DND-41 (cell line): Measurements from ENCODE around the gene CD151.

ENCODE experiments used
- ATAC-seq: fragments of 200-7000 bp; cut with Tn5 transposase; 3 replicates; pipeline ENCODE4 v1.9.1; 2021; ENCODE audit warnings: low read depth; ENCODE audit not compliant: insufficient read depth
- DNase-seq: peaks from one replicate; pipeline ENCODE4 v3.0.0-alpha.2; 2020
- H2AFZ ChIP-seq: 2 replicates; pipeline ENCODE4 v1.6.0; 2012; ENCODE audit warnings: low read depth, low read length
- H3K27ac ChIP-seq: 2 replicates; pipeline ENCODE4 v1.5.1; 2012; ENCODE audit warnings: low read length, inconsistent platforms
- H3K27me3 ChIP-seq: fragments of 200-600 bp; sonication (generic); 2 replicates; pipeline ENCODE4 v1.6.0; 2012; ENCODE audit warnings: low read length, mild to moderate bottlenecking, inconsistent platforms; ENCODE audit not compliant: insufficient read depth, poor library complexity
- H3K36me3 ChIP-seq: 2 replicates; pipeline ENCODE4 v1.5.1; 2012; ENCODE audit warnings: low read length, inconsistent platforms; ENCODE audit not compliant: insufficient read depth
- H3K4me1 ChIP-seq: 2 replicates; pipeline ENCODE4 v1.5.1; 2012; ENCODE audit warnings: mild to moderate bottlenecking, low read length; ENCODE audit not compliant: insufficient read depth
- H3K4me2 ChIP-seq: 2 replicates; pipeline ENCODE4 v1.6.0; 2012; ENCODE audit warnings: mild to moderate bottlenecking, moderate library complexity, low read length, inconsistent platforms; ENCODE audit not compliant: insufficient read depth
- H3K4me3 ChIP-seq, 2 experiments: fragments of 200-600 bp in 1 of 2; shearing (Covaris generic) in 1 of 2; 2 replicates each; pipeline ENCODE4 v1.5.1; 2012 to 2016; ENCODE audit warnings: inconsistent platforms in 2 of 2, low read length in 2 of 2, mild to moderate bottlenecking in 2 of 2, low read depth in 1 of 2, moderate library complexity in 1 of 2
- H3K79me2 ChIP-seq: 2 replicates; pipeline ENCODE4 v1.6.0; 2012; ENCODE audit warnings: low read length, inconsistent platforms; ENCODE audit not compliant: insufficient read depth
- H3K9ac ChIP-seq: 2 replicates; pipeline ENCODE4 v1.6.0; 2012; ENCODE audit warnings: low read depth, mild to moderate bottlenecking, inconsistent platforms, low read length, moderate library complexity
- H3K9me3 ChIP-seq: 2 replicates; pipeline ENCODE4 v1.5.1; 2012; ENCODE audit warnings: low read length, moderate library complexity, mild to moderate bottlenecking, inconsistent platforms; ENCODE audit not compliant: insufficient read depth, severe bottlenecking
- H4K20me1 ChIP-seq: 2 replicates; pipeline ENCODE4 v1.6.0; 2012; ENCODE audit warnings: low read length; ENCODE audit not compliant: insufficient read depth
- EZH2 ChIP-seq: IDR thresholded peaks from 3 replicates; pipeline ENCODE4 v1.6.1; 2012; ENCODE audit warnings: borderline replicate concordance, low read depth, mild to moderate bottlenecking, moderate library complexity, low read length, inconsistent platforms; ENCODE audit not compliant: severe bottlenecking
- TF ChIP-seq, protein P1 (sequence below): IDR thresholded peaks from 2 replicates; pipeline ENCODE4 v1.5.1; 2012; ENCODE audit warnings: borderline replicate concordance, low read length, moderate library complexity, mild to moderate bottlenecking; ENCODE audit not compliant: poor library complexity, severe bottlenecking; ENCODE audit errors: extremely low read depth

The CD151 gene

DNA sequence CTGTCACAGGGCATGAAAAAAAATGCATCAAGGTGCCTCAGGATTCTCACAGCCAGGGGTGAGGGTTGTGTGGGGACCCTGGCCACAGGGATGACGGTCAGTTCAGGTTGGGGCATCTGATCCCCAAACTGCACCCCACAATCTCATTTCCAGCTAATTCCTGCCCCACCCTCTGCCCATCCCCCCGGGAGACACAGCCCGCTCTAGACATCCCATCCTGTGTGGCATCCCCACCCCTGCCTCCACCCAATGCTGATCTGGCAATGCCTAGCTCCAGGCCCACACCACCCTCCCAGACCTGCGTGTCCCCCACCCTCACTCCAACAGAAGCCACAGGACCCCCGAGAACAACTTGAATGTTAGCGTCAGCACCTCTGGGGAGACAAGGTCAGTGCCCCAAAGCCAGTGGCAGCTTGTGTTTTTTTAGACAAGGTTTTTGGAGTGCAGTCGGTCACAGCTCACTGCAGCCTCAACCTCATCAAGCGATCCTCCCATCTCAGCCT, 35.2 kb downstream of the CD151 start:
- no peaks in the 10 kb centered on the region for H3K9me3 ChIP-seq
- peaks cover 14% of the 10 kb centered on the region for H4K20me1 ChIP-seq
- no peak overlapping the region for H3K9ac ChIP-seq
- H2AFZ ChIP-seq = no peak overlapping the region
- H3K36me3 ChIP-seq = peaks cover 34% of the 10 kb centered on the region
- no peak for ATAC-seq
- no peak for DNase-seq
- TF ChIP-seq EZH2 = no peak
- TF ChIP-seq, protein P1, sequence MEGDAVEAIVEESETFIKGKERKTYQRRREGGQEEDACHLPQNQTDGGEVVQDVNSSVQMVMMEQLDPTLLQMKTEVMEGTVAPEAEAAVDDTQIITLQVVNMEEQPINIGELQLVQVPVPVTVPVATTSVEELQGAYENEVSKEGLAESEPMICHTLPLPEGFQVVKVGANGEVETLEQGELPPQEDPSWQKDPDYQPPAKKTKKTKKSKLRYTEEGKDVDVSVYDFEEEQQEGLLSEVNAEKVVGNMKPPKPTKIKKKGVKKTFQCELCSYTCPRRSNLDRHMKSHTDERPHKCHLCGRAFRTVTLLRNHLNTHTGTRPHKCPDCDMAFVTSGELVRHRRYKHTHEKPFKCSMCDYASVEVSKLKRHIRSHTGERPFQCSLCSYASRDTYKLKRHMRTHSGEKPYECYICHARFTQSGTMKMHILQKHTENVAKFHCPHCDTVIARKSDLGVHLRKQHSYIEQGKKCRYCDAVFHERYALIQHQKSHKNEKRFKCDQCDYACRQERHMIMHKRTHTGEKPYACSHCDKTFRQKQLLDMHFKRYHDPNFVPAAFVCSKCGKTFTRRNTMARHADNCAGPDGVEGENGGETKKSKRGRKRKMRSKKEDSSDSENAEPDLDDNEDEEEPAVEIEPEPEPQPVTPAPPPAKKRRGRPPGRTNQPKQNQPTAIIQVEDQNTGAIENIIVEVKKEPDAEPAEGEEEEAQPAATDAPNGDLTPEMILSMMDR = no peak
- H3K27me3 ChIP-seq = no peaks in the 10 kb centered on the region
- H3K27ac ChIP-seq = no peak overlapping the region
- H3K4me2 ChIP-seq = no peak overlapping the region
- H3K4me3 ChIP-seq = no peak overlapping the region
- no peaks in the 10 kb centered on the region for H3K79me2 ChIP-seq
- no peaks in the 10 kb centered on the region for H3K4me1 ChIP-seq

DNA sequence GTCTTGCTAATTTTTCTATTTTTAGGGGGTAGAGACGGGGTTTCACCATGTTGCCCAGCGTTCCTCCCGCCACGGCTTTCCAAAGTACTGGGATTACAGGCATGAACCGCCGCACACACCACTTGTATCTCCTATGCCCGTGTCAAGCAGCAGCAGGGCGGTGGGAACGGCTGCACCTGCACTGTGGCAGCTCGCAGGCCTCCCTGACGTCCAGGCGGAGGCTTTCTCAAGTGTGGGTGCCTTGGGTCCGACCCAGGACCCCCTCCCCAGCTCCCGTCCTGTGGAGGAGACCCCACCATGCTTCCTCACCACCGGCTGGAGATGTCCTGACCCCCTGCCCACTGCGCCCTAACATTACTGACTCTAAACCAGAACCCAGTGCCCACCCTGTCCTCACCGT, 35.6 kb downstream of the CD151 start:
- TF ChIP-seq EZH2 = no peak
- TF ChIP-seq, protein P1 = no peak
- DNase-seq = no peak
- no peak overlapping the region for H2AFZ ChIP-seq
- no peaks in the 10 kb centered on the region for H3K79me2 ChIP-seq
- peaks cover 11% of the 10 kb centered on the region for H4K20me1 ChIP-seq
- no peaks in the 10 kb centered on the region for H3K27me3 ChIP-seq
- H3K4me3 ChIP-seq = no peak overlapping the region
- no peaks in the 10 kb centered on the region for H3K4me1 ChIP-seq
- H3K9me3 ChIP-seq = no peaks in the 10 kb centered on the region
- no peak overlapping the region for H3K27ac ChIP-seq
- H3K4me2 ChIP-seq = no peak overlapping the region
- no peak overlapping the region for H3K9ac ChIP-seq
- ATAC-seq = no peak
- peaks cover 34% of the 10 kb centered on the region for H3K36me3 ChIP-seq

GRCh38 chr11:868802-869201, 36.0 kb downstream of the CD151 start:
- Histone ChIP-seq H3K9ac (no peak overlapping the region), H2AFZ (no peak overlapping the region), H3K4me3 (no peak overlapping the region), H3K27me3 (no peaks in the 10 kb centered on the region), H3K79me2 (no peaks in the 10 kb centered on the region), H3K4me2 (no peak overlapping the region), H3K4me1 (no peaks in the 10 kb centered on the region), H3K9me3 (no peaks in the 10 kb centered on the region), H4K20me1 (peaks cover 9% of the 10 kb centered on the region), H3K36me3 (peaks cover 36% of the 10 kb centered on the region), H3K27ac (no peak overlapping the region)
- no peak for ATAC-seq
- no peak for DNase-seq
- TF ChIP-seq, protein P1 = no peak
- TF ChIP-seq EZH2 = no peak
